HCT116 (cell line): ENCODE results near the gene SAMMSON. TPM values are rescaled to one million over a fixed set of nuclear protein-coding genes. Genes with fewer than 3 reads are reported as not detected.

Experiments used
- ATAC-seq: fragments of 200-7000 bp; cut with Tn5 transposase; 2 replicates; pipeline ENCODE4 v1.9.1; 2020; ENCODE audit warnings: mild to moderate bottlenecking, moderate library complexity
- BruUV-seq: library from RNA; stranded (reverse); fragments of 400-500 nt; replicated peaks from 2 replicates; lab custom pipeline; 2021; lab: Mats Ljungman, UMichigan
- CTCF ChIA-PET: fragments of 300-600 bp; sonication (Branson Sonifier 250); formaldehyde crosslinking; loops from one replicate; lab custom pipeline; 2021; ENCODE audit warnings: antibody characterized with exemption; lab: Charles Lee
- POLR2A ChIA-PET: fragments of 300-600, 350-600 bp; sonication (Branson Sonifier 250); formaldehyde crosslinking; loops from one replicate; lab custom pipeline; 2021; ENCODE audit warnings: antibody characterized with exemption; lab: Charles Lee
- RAD21 ChIA-PET, 2 experiments: fragments of 300-600 bp; sonication (Branson Sonifier 250); formaldehyde crosslinking; loops; one replicate each; lab custom pipeline; 2023; ENCODE audit warnings: low total read pairs in 2 of 2; ENCODE audit not compliant: uncharacterized antibody in 2 of 2, unreplicated experiment in 2 of 2, low non-redundant PET in 1 of 2; lab: Charles Lee
- DNase-seq: peaks from one replicate; pipeline ENCODE4 v3.0.0-alpha.2; 2010; ENCODE audit warnings: low read depth, low spot score
- H2AFZ ChIP-seq: fragments of 200-600 bp; shearing (Covaris generic), sonication (generic); 2 replicates; pipeline ENCODE4 v1.6.1; 2017; ENCODE audit warnings: low read depth, mixed run types, mixed read lengths, antibody characterized with exemption, low read length; ENCODE audit not compliant: poor library complexity, severe bottlenecking
- H3K27ac ChIP-seq: 2 replicates; pipeline ENCODE4 v1.5.1; 2012; ENCODE audit warnings: low read depth, low read length
- H3K27me3 ChIP-seq: fragments of 200-600 bp; sonication (generic); 2 replicates; pipeline ENCODE4 v1.6.1; 2016; ENCODE audit warnings: mixed run types, low read length, mixed read lengths; ENCODE audit not compliant: insufficient read depth
- H3K36me3 ChIP-seq, 2 experiments: fragments of 200-500 bp in 1 of 2; fragments of 200-600 bp in 1 of 2; sonication (Bioruptor generic) in 1 of 2; sonication (generic) in 1 of 2; 2 replicates each; pipeline versions ENCODE4 v1.5.1 to v1.6.1; 2014 to 2016; ENCODE audit warnings: low read length in 2 of 2, inconsistent platforms in 1 of 2, mixed read lengths in 1 of 2, mixed run types in 1 of 2; ENCODE audit not compliant: insufficient read depth in 2 of 2, control insufficient read depth in 1 of 2
- H3K4me1 ChIP-seq, 2 experiments: fragments of 200-600 bp in 1 of 2; sonication (generic) in 1 of 2; 2 replicates each; pipeline versions ENCODE4 v1.5.1 to v1.6.1; 2012 to 2017; ENCODE audit warnings: low read length in 2 of 2, inconsistent platforms in 1 of 2, mild to moderate bottlenecking in 1 of 2, mixed read lengths in 1 of 2, mixed run types in 1 of 2, moderate library complexity in 1 of 2; ENCODE audit not compliant: insufficient read depth in 2 of 2, control insufficient read depth in 1 of 2
- H3K4me2 ChIP-seq: fragments of 200-600 bp; sonication (generic); 2 replicates; pipeline ENCODE4 v1.6.1; 2017; ENCODE audit warnings: mixed run types, low read length, mixed read lengths
- H3K4me3 ChIP-seq, 2 experiments: fragments of 200-600 bp in 1 of 2; sonication (generic) in 1 of 2; replicated peaks in 1 of 2; 2 replicates each; pipeline ENCODE4 v1.5.1; 2011 to 2016; ENCODE audit warnings: low read length in 2 of 2, control low read depth in 1 of 2, low read depth in 1 of 2, mild to moderate bottlenecking in 1 of 2, mixed read lengths in 1 of 2, mixed run types in 1 of 2
- H3K79me2 ChIP-seq: fragments of 200-600 bp; sonication (generic); 2 replicates; pipeline ENCODE4 v1.6.1; 2017; ENCODE audit warnings: mild to moderate bottlenecking, mixed run types, low read length, moderate library complexity, mixed read lengths; ENCODE audit not compliant: insufficient read depth
- H3K9ac ChIP-seq: fragments of 200-600 bp; sonication (generic); 2 replicates; pipeline ENCODE4 v1.6.1; 2016; ENCODE audit warnings: low read length, mixed read lengths
- H3K9me2 ChIP-seq: fragments of 200-600 bp; sonication (generic), shearing (Covaris generic); 2 replicates; pipeline ENCODE4 v1.6.1; 2017; ENCODE audit warnings: mixed run types, mild to moderate bottlenecking, moderate library complexity; ENCODE audit not compliant: insufficient read depth
- H3K9me3 ChIP-seq, 2 experiments: fragments of 200-500 bp in 1 of 2; fragments of 200-600 bp in 1 of 2; sonication (Bioruptor generic) in 1 of 2; sonication (generic) in 1 of 2; 2 replicates each; pipeline ENCODE4 v1.6.1; 2014 to 2017; ENCODE audit warnings: low read length in 2 of 2, mixed read lengths in 2 of 2, inconsistent platforms in 1 of 2, low read depth in 1 of 2, mild to moderate bottlenecking in 1 of 2, mixed run types in 1 of 2, moderate library complexity in 1 of 2; ENCODE audit not compliant: control insufficient read depth in 1 of 2, insufficient read depth in 1 of 2
- H4K20me1 ChIP-seq: fragments of 200-600 bp; sonication (generic), shearing (Covaris generic); 2 replicates; pipeline ENCODE4 v1.6.1; 2017; ENCODE audit warnings: mixed run types, mild to moderate bottlenecking, moderate library complexity; ENCODE audit not compliant: insufficient read depth
- CBX3 ChIP-seq: IDR thresholded peaks from 2 replicates; pipeline ENCODE4 v1.6.1; 2012; ENCODE audit warnings: low read depth
- ELF1 ChIP-seq: IDR thresholded peaks from 2 replicates; pipeline ENCODE4 v1.6.1; 2012; ENCODE audit warnings: low read depth, borderline replicate concordance
- RAD21 ChIP-seq: IDR thresholded peaks from 2 replicates; pipeline ENCODE4 v1.6.1; 2012; ENCODE audit warnings: low read depth, mild to moderate bottlenecking
- REST ChIP-seq: IDR thresholded peaks from 2 replicates; pipeline ENCODE4 v1.6.1; 2012; ENCODE audit warnings: low read depth
- TCF7L2 ChIP-seq: IDR thresholded peaks from 2 replicates; pipeline ENCODE4 v1.7.0; 2011; ENCODE audit warnings: borderline replicate concordance, inconsistent platforms; ENCODE audit not compliant: insufficient read depth, insufficient read length; ENCODE audit errors: extremely low read depth
- YY1 ChIP-seq: IDR thresholded peaks from 2 replicates; pipeline ENCODE4 v1.6.1; 2011; ENCODE audit warnings: low read length, low read depth, moderate library complexity, mild to moderate bottlenecking; ENCODE audit not compliant: insufficient replicate concordance; ENCODE audit errors: extremely low read depth
- ZBTB33 ChIP-seq: IDR thresholded peaks from 2 replicates; pipeline ENCODE4 v1.6.1; 2011; ENCODE audit warnings: mild to moderate bottlenecking, low read length, moderate library complexity; ENCODE audit not compliant: insufficient replicate concordance; ENCODE audit errors: extremely low read depth
- ZFX ChIP-seq: fragments of 450-650 bp; IDR thresholded peaks from 2 replicates; pipeline ENCODE4 v1.6.1; 2017
- ZNF274 ChIP-seq: fragments of 200-500 bp; sonication (Bioruptor generic); IDR thresholded peaks from 2 replicates; pipeline ENCODE4 v1.6.1; 2014; ENCODE audit warnings: mild to moderate bottlenecking, low read depth, low read length, inconsistent platforms
- intact Hi-C: fragments of 100-400 bp; cut with micrococcal nuclease; formaldehyde crosslinking; loops from 2 replicates; pipeline ENCODE4 v1.10.0; 2022
- total RNA-seq: library from RNA; stranded (reverse); gene quantifications from one replicate; pipeline ENCODE4 v1.2.1, GENCODE V29; 2021; ENCODE audit not compliant: unreplicated experiment

Gene SAMMSON
- total RNA-seq, 1 experiment from 2014 or later, result not detected

GRCh38 chr3:70003119-70003518, 3.6 kb downstream of the SAMMSON start:
- H3K9me3 ChIP-seq, result no peaks in the 10 kb centered on the region
- H3K79me2 ChIP-seq, result no peaks in the 10 kb centered on the region
- H3K4me2 ChIP-seq, result no peak overlapping the region
- no TSS peak for BruUV-seq
- no peak overlapping the region for H2AFZ ChIP-seq
- no peak for ATAC-seq
- ChIA-PET POLR2A (no interaction called here), RAD21 (no interaction called here), CTCF (no interaction called here)
- intact Hi-C loops, result no loop called here
- H3K9ac ChIP-seq, result no peak overlapping the region
- H3K4me3 ChIP-seq, result no peak overlapping the region
- no peaks in the 10 kb centered on the region for H4K20me1 ChIP-seq
- DNase-seq, result no peak
- no peaks in the 10 kb centered on the region for H3K36me3 ChIP-seq
- no peak overlapping the region for H3K27ac ChIP-seq
- no peaks in the 10 kb centered on the region for H3K9me2 ChIP-seq
- H3K27me3 ChIP-seq, result 0 out of 2 replicates have a peak, but pooled peaks cover 3% of the 10 kb centered on the region
- no peaks in the 10 kb centered on the region for H3K4me1 ChIP-seq
- TF ChIP-seq YY1 (no peak), ZNF274 (no peak), CBX3 (no peak), ZFX (no peak), RAD21 (no peak), REST (no peak), ELF1 (no peak), ZBTB33 (no peak), TCF7L2 (no peak)
